Upper lobe of left lung (tissue), 4 donors: ENCODE data around the gene TUBA3D.
"Not testable (repeated sequence)": the region's sequence is repeated elsewhere in the genome, so short reads cannot be mapped to it uniquely, and the experiment has no call there.

Experiments
- CTCF ChIP-seq, 6 experiments: fragments of 450-650 bp in 4 of 6; fragments of 200-600 bp in 2 of 6; sonication (generic) in 2 of 6; IDR thresholded peaks; one replicate each; pipeline ENCODE4 v1.5.1; 2016 to 2019; ENCODE audit warnings: antibody characterized with exemption in 6 of 6
- POLR2AphosphoS5 ChIP-seq, 2 donors: sonication (generic); formaldehyde crosslinking; IDR thresholded peaks; one replicate each; pipeline ENCODE4 v1.5.1; 2017; ENCODE audit warnings: antibody characterized with exemption in 2 of 2

GRCh38 chr2:131473266-131473665 lies 2.7 kb upstream of the TUBA3D start:
- TF ChIP-seq CTCF, POLR2AphosphoS5 (IDR thresholded peaks at IDR 0.05): not testable (repeated sequence)
